HCT116 (cell line): ENCODE data around the gene PPP1R14C. TPM values are rescaled to one million over a fixed set of nuclear protein-coding genes. Genes with fewer than 3 reads are reported as not detected.

Experiments used
- ATAC-seq: fragments of 200-7000 bp; cut with Tn5 transposase; 2 replicates; pipeline ENCODE4 v1.9.1; 2020; ENCODE audit warnings: mild to moderate bottlenecking, moderate library complexity
- BruUV-seq: library from RNA; stranded (reverse); fragments of 400-500 nt; replicated peaks from 2 replicates; lab custom pipeline; 2021; lab: Mats Ljungman, UMichigan
- CTCF ChIA-PET: fragments of 300-600 bp; sonication (Branson Sonifier 250); formaldehyde crosslinking; loops from one replicate; lab custom pipeline; 2021; ENCODE audit warnings: antibody characterized with exemption; lab: Charles Lee
- POLR2A ChIA-PET: fragments of 300-600, 350-600 bp; sonication (Branson Sonifier 250); formaldehyde crosslinking; loops from one replicate; lab custom pipeline; 2021; ENCODE audit warnings: antibody characterized with exemption; lab: Charles Lee
- RAD21 ChIA-PET, 2 experiments: fragments of 300-600 bp; sonication (Branson Sonifier 250); formaldehyde crosslinking; loops; one replicate each; lab custom pipeline; 2023; ENCODE audit warnings: low total read pairs in 2 of 2; ENCODE audit not compliant: uncharacterized antibody in 2 of 2, unreplicated experiment in 2 of 2, low non-redundant PET in 1 of 2; lab: Charles Lee
- DNase-seq: peaks from one replicate; pipeline ENCODE4 v3.0.0-alpha.2; 2010; ENCODE audit warnings: low read depth, low spot score
- H2AFZ ChIP-seq: fragments of 200-600 bp; shearing (Covaris generic), sonication (generic); 2 replicates; pipeline ENCODE4 v1.6.1; 2017; ENCODE audit warnings: low read depth, mixed run types, mixed read lengths, antibody characterized with exemption, low read length; ENCODE audit not compliant: poor library complexity, severe bottlenecking
- H3K27ac ChIP-seq: 2 replicates; pipeline ENCODE4 v1.5.1; 2012; ENCODE audit warnings: low read depth, low read length
- H3K27me3 ChIP-seq: fragments of 200-600 bp; sonication (generic); 2 replicates; pipeline ENCODE4 v1.6.1; 2016; ENCODE audit warnings: mixed run types, low read length, mixed read lengths; ENCODE audit not compliant: insufficient read depth
- H3K36me3 ChIP-seq, 2 experiments: fragments of 200-500 bp in 1 of 2; fragments of 200-600 bp in 1 of 2; sonication (Bioruptor generic) in 1 of 2; sonication (generic) in 1 of 2; 2 replicates each; pipeline versions ENCODE4 v1.5.1 to v1.6.1; 2014 to 2016; ENCODE audit warnings: low read length in 2 of 2, inconsistent platforms in 1 of 2, mixed read lengths in 1 of 2, mixed run types in 1 of 2; ENCODE audit not compliant: insufficient read depth in 2 of 2, control insufficient read depth in 1 of 2
- H3K4me1 ChIP-seq, 2 experiments: fragments of 200-600 bp in 1 of 2; sonication (generic) in 1 of 2; 2 replicates each; pipeline versions ENCODE4 v1.5.1 to v1.6.1; 2012 to 2017; ENCODE audit warnings: low read length in 2 of 2, inconsistent platforms in 1 of 2, mild to moderate bottlenecking in 1 of 2, mixed read lengths in 1 of 2, mixed run types in 1 of 2, moderate library complexity in 1 of 2; ENCODE audit not compliant: insufficient read depth in 2 of 2, control insufficient read depth in 1 of 2
- H3K4me2 ChIP-seq: fragments of 200-600 bp; sonication (generic); 2 replicates; pipeline ENCODE4 v1.6.1; 2017; ENCODE audit warnings: mixed run types, low read length, mixed read lengths
- H3K4me3 ChIP-seq, 2 experiments: fragments of 200-600 bp in 1 of 2; sonication (generic) in 1 of 2; replicated peaks in 1 of 2; 2 replicates each; pipeline ENCODE4 v1.5.1; 2011 to 2016; ENCODE audit warnings: low read length in 2 of 2, control low read depth in 1 of 2, low read depth in 1 of 2, mild to moderate bottlenecking in 1 of 2, mixed read lengths in 1 of 2, mixed run types in 1 of 2
- H3K79me2 ChIP-seq: fragments of 200-600 bp; sonication (generic); 2 replicates; pipeline ENCODE4 v1.6.1; 2017; ENCODE audit warnings: mild to moderate bottlenecking, mixed run types, low read length, moderate library complexity, mixed read lengths; ENCODE audit not compliant: insufficient read depth
- H3K9ac ChIP-seq: fragments of 200-600 bp; sonication (generic); 2 replicates; pipeline ENCODE4 v1.6.1; 2016; ENCODE audit warnings: low read length, mixed read lengths
- H3K9me2 ChIP-seq: fragments of 200-600 bp; sonication (generic), shearing (Covaris generic); 2 replicates; pipeline ENCODE4 v1.6.1; 2017; ENCODE audit warnings: mixed run types, mild to moderate bottlenecking, moderate library complexity; ENCODE audit not compliant: insufficient read depth
- H3K9me3 ChIP-seq, 2 experiments: fragments of 200-500 bp in 1 of 2; fragments of 200-600 bp in 1 of 2; sonication (Bioruptor generic) in 1 of 2; sonication (generic) in 1 of 2; 2 replicates each; pipeline ENCODE4 v1.6.1; 2014 to 2017; ENCODE audit warnings: low read length in 2 of 2, mixed read lengths in 2 of 2, inconsistent platforms in 1 of 2, low read depth in 1 of 2, mild to moderate bottlenecking in 1 of 2, mixed run types in 1 of 2, moderate library complexity in 1 of 2; ENCODE audit not compliant: control insufficient read depth in 1 of 2, insufficient read depth in 1 of 2
- H4K20me1 ChIP-seq: fragments of 200-600 bp; sonication (generic), shearing (Covaris generic); 2 replicates; pipeline ENCODE4 v1.6.1; 2017; ENCODE audit warnings: mixed run types, mild to moderate bottlenecking, moderate library complexity; ENCODE audit not compliant: insufficient read depth
- CEBPB ChIP-seq: IDR thresholded peaks from 2 replicates; pipeline ENCODE4 v1.6.1; 2012; ENCODE audit warnings: low read depth
- EGR1 ChIP-seq: IDR thresholded peaks from 2 replicates; pipeline ENCODE4 v1.6.1; 2012; ENCODE audit warnings: low read depth
- FOSL1 ChIP-seq: IDR thresholded peaks from 2 replicates; pipeline ENCODE4 v1.6.1; 2012; ENCODE audit warnings: low read depth
- MAX ChIP-seq: IDR thresholded peaks from 2 replicates; pipeline ENCODE4 v1.6.1; 2012
- POLR2A ChIP-seq: IDR thresholded peaks from 2 replicates; pipeline ENCODE4 v1.7.0; 2011; ENCODE audit warnings: borderline replicate concordance; ENCODE audit not compliant: insufficient read depth, insufficient read length; ENCODE audit errors: extremely low read depth
- RAD21 ChIP-seq: IDR thresholded peaks from 2 replicates; pipeline ENCODE4 v1.6.1; 2012; ENCODE audit warnings: low read depth, mild to moderate bottlenecking
- REST ChIP-seq: IDR thresholded peaks from 2 replicates; pipeline ENCODE4 v1.6.1; 2012; ENCODE audit warnings: low read depth
- TCF7L2 ChIP-seq: IDR thresholded peaks from 2 replicates; pipeline ENCODE4 v1.7.0; 2011; ENCODE audit warnings: borderline replicate concordance, inconsistent platforms; ENCODE audit not compliant: insufficient read depth, insufficient read length; ENCODE audit errors: extremely low read depth
- YY1 ChIP-seq: IDR thresholded peaks from 2 replicates; pipeline ENCODE4 v1.6.1; 2011; ENCODE audit warnings: low read length, low read depth, moderate library complexity, mild to moderate bottlenecking; ENCODE audit not compliant: insufficient replicate concordance; ENCODE audit errors: extremely low read depth
- intact Hi-C: fragments of 100-400 bp; cut with micrococcal nuclease; formaldehyde crosslinking; loops from 2 replicates; pipeline ENCODE4 v1.10.0; 2022
- total RNA-seq: library from RNA; stranded (reverse); gene quantifications from one replicate; pipeline ENCODE4 v1.2.1, GENCODE V29; 2021; ENCODE audit not compliant: unreplicated experiment

The PPP1R14C gene
- total RNA-seq, 1 experiment from 2014 or later, result 7.8 TPM

- Histone ChIP-seq H3K36me3 (no peaks in the 10 kb centered on the region), H3K27me3 (no peaks in the 10 kb centered on the region), H3K4me2 (no peak overlapping the region), H3K9me2 (no peaks in the 10 kb centered on the region), H3K27ac (no peak overlapping the region), H3K9me3 (no peaks in the 10 kb centered on the region), H3K79me2 (no peaks in the 10 kb centered on the region), H2AFZ (no peak overlapping the region), H3K4me3 (no peak overlapping the region), H3K4me1 (peaks cover 10 to 24% of the 10 kb centered on the region in 2 experiments), H3K9ac (no peak overlapping the region), H4K20me1 (no peaks in the 10 kb centered on the region)
- POLR2A ChIA-PET, result no interaction called here
- RAD21 ChIA-PET, result no interaction called here
- TF ChIP-seq REST (no peak), TCF7L2 (no peak), RAD21 (no peak), CEBPB (no peak), MAX (no peak), POLR2A (no peak), YY1 (no peak), EGR1 (no peak), FOSL1 (no peak)
- peak; percentile 57; the same call in 1 of the 2 replicates for ATAC-seq
- CTCF ChIA-PET, result interaction anchor here (0.6 kb wide), 1 partner anchor 45 kb away, joined by 4 read pairs; no protein-coding TSS in a partner anchor
- DNase-seq, result no peak
- BruUV-seq, result no TSS peak
- intact Hi-C loops, result no loop called here
These were observed 57.7 kb downstream of the PPP1R14C start for GRCh38 chr6:150200428-150201100.
